Tibial nerve (tissue), 4 donors: ENCODE measurements around the gene AK4. TPM values are rescaled to one million over a fixed set of nuclear protein-coding genes. Genes with fewer than 3 reads are reported as not detected.

Experiments used
- DNase-seq, 2 donors: peaks; one replicate each; pipeline ENCODE4 v3.0.0-alpha.2; 2019; ENCODE audit warnings: low spot score in 2 of 2
- H3K27ac ChIP-seq, 4 donors: fragments of 200-600 bp; sonication (generic) in 3 of 4; one replicate each; pipeline ENCODE4 v1.5.1; 2017 to 2019; ENCODE audit warnings: mild to moderate bottlenecking in 1 of 4
- H3K27me3 ChIP-seq, 2 donors: fragments of 200-600 bp; sonication (generic) in 1 of 2; one replicate each; pipeline versions ENCODE4 v1.5.1 to v1.6.0; 2017 to 2019
- H3K36me3 ChIP-seq, 3 donors: fragments of 200-600 bp; sonication (generic); one replicate each; pipeline ENCODE4 v1.5.1; 2018 to 2019
- H3K4me1 ChIP-seq, 4 donors: fragments of 200-600 bp; sonication (generic) in 3 of 4; one replicate each; pipeline ENCODE4 v1.5.1; 2017 to 2019
- H3K4me3 ChIP-seq, 4 donors: fragments of 200-600 bp; sonication (generic) in 3 of 4; one replicate each; pipeline ENCODE4 v1.5.1; 2017 to 2019; ENCODE audit warnings: mild to moderate bottlenecking in 1 of 4, moderate library complexity in 1 of 4
- H3K9me3 ChIP-seq, 4 donors: fragments of 200-600 bp; sonication (generic) in 3 of 4; one replicate each; pipeline ENCODE4 v1.5.1; 2017 to 2019
- CTCF ChIP-seq, 5 experiments: fragments of 200-600 bp in 3 of 5; fragments of 450-650 bp in 2 of 5; sonication (generic) in 3 of 5; IDR thresholded peaks; one replicate each; pipeline ENCODE4 v1.5.1; 2016 to 2019; ENCODE audit warnings: antibody characterized with exemption in 5 of 5, mild to moderate bottlenecking in 3 of 5, moderate library complexity in 2 of 5
- EP300 ChIP-seq, 2 donors: sonication (generic); formaldehyde crosslinking; IDR thresholded peaks; one replicate each; pipeline ENCODE4 v1.6.1; 2017; ENCODE audit warnings: antibody characterized with exemption in 2 of 2, mild to moderate bottlenecking in 1 of 2
- POLR2A ChIP-seq, 2 donors: fragments of 450-650 bp; IDR thresholded peaks; one replicate each; pipeline ENCODE4 v1.6.1; 2017; ENCODE audit warnings: antibody characterized with exemption in 2 of 2, mild to moderate bottlenecking in 2 of 2, moderate library complexity in 2 of 2
- WGBS, 2 donors: methylation state at CpG; one replicate each; pipeline ENCODE4 v1.1.5; 2018; 5-methylcytosine and 5-hydroxymethylcytosine counted together
- total RNA-seq, 4 donors: library from RNA; depleted of rRNA; stranded (reverse); fragments of >200 nt; gene quantifications; one replicate each; pipeline ENCODE4 v1.1.0, GENCODE V29; 2016

AK4 gene
- total RNA-seq, 4 donors from 2014 or later, result 16.1 to 24.9 (median 19.5) TPM

GRCh38 chr1:65147424-65148177 is 402 bp upstream of the AK4 start:
- peak overlapping the region; percentile 20 to 89 (median 78) for H3K27ac ChIP-seq
- 0% methylated on average over 6 to 25 of the region's 88 CpGs for WGBS, 2 donors
- H3K9me3 ChIP-seq, result no peaks in the 10 kb centered on the region
- H3K27me3 ChIP-seq, result peaks cover 0 to 7% of the 10 kb centered on the region in 2 donors
- TF ChIP-seq CTCF (IDR thresholded peaks at IDR 0.05) (no peak), EP300 (IDR thresholded peaks at IDR 0.05) (no peak), POLR2A (IDR thresholded peaks at IDR 0.05) (no peak)
- peak in 1 of 2 donors; percentile 10 for DNase-seq
- peak overlapping the region; percentile 43 to 92 (median 68) for H3K4me3 ChIP-seq
- H3K36me3 ChIP-seq, result no peaks in the 10 kb centered on the region
- H3K4me1 ChIP-seq, result peaks cover 0 to 16% (median 0%) of the 10 kb centered on the region in 4 donors

- peak overlapping the region; percentile 72 to 89 (median 80) for H3K27ac ChIP-seq
- no peaks in the 10 kb centered on the region for H3K9me3 ChIP-seq
- peaks cover 0 to 7% of the 10 kb centered on the region in 2 donors for H3K27me3 ChIP-seq
- H3K4me1 ChIP-seq, result peaks cover 0 to 16% (median 0%) of the 10 kb centered on the region in 4 donors
- peak overlapping the region; percentile 43 to 92 (median 68) for H3K4me3 ChIP-seq
- peak; percentile 16 to 17 for DNase-seq
- WGBS, 2 donors, result 1 to 2% methylated on average over 31 to 53 of the region's 73 CpGs
- H3K36me3 ChIP-seq, result no peaks in the 10 kb centered on the region
- TF ChIP-seq CTCF (IDR thresholded peaks at IDR 0.05), result no peak
- TF ChIP-seq POLR2A (IDR thresholded peaks at IDR 0.05), result no peak
- peak in 1 of 2 donors; percentile 9 for TF ChIP-seq EP300 (IDR thresholded peaks at IDR 0.05)
Observed at GRCh38 chr1:65148548-65149350, 746 bp downstream of the AK4 start.

GRCh38 chr1:65149351-65150107 is 1.5 kb downstream of the AK4 start:
- TF ChIP-seq CTCF (IDR thresholded peaks at IDR 0.05) (no peak), EP300 (IDR thresholded peaks at IDR 0.05) (no peak), POLR2A (IDR thresholded peaks at IDR 0.05) (no peak)
- Histone ChIP-seq H3K4me1 (peaks cover 0 to 16% (median 0%) of the 10 kb centered on the region in 4 donors), H3K27ac (peak overlapping the region; percentile 72 to 89 (median 80))

GRCh38 chr1:65150108-65150463 is 2.1 kb downstream of the AK4 start:
- H3K36me3 ChIP-seq, result no peaks in the 10 kb centered on the region
- H3K4me1 ChIP-seq, result peaks cover 0 to 16% (median 0%) of the 10 kb centered on the region in 4 donors
- H3K27ac ChIP-seq, result peak overlapping the region in 1 of 4 donors; percentile 85
- H3K9me3 ChIP-seq, result no peaks in the 10 kb centered on the region
- H3K27me3 ChIP-seq, result peaks cover 0 to 7% of the 10 kb centered on the region in 2 donors
- TF ChIP-seq POLR2A (IDR thresholded peaks at IDR 0.05) (no peak), CTCF (IDR thresholded peaks at IDR 0.05) (no peak), EP300 (IDR thresholded peaks at IDR 0.05) (no peak)
- no peak for DNase-seq
- no peak overlapping the region for H3K4me3 ChIP-seq

More at GRCh38 chr1:65149351-65150107, 1.5 kb downstream of the AK4 start:
- WGBS, 2 donors, result 32 to 41% methylated on average over 14 of the region's 14 CpGs
- H3K4me3 ChIP-seq, result peak overlapping the region; percentile 43 to 92 (median 68)
- no peaks in the 10 kb centered on the region for H3K36me3 ChIP-seq
- no peaks in the 10 kb centered on the region for H3K9me3 ChIP-seq
- DNase-seq, result no peak
- peaks cover 0 to 7% of the 10 kb centered on the region in 2 donors for H3K27me3 ChIP-seq
